A673 (cell line): ENCODE measurements around the gene CTDSP2. TPM values are rescaled to one million over a fixed set of nuclear protein-coding genes. Genes with fewer than 3 reads are reported as not detected.

Experiments
- BruUV-seq: library from RNA; stranded (reverse); fragments of 400-500 nt; replicated peaks from 2 replicates; lab custom pipeline; 2021; lab: Mats Ljungman, UMichigan
- CTCF ChIA-PET: fragments of 300-600 bp; sonication (Branson Sonifier 250); formaldehyde crosslinking; loops from one replicate; lab custom pipeline; 2022; ENCODE audit warnings: antibody characterized with exemption; lab: Charles Lee
- POLR2A ChIA-PET: fragments of 300-600 bp; sonication (Branson Sonifier 250); formaldehyde crosslinking; loops from one replicate; lab custom pipeline; 2022; ENCODE audit warnings: antibody characterized with exemption; ENCODE audit not compliant: low non-redundant PET; lab: Charles Lee
- DNase-seq: peaks from one replicate; pipeline ENCODE4 v3.0.0-alpha.2; 2015; ENCODE audit warnings: low spot score
- H3K27ac ChIP-seq: fragments of 200-600 bp; sonication (generic); 2 replicates; pipeline ENCODE4 v1.5.1; 2016; ENCODE audit warnings: mixed run types, low read depth, mild to moderate bottlenecking, mixed read lengths, antibody characterized with exemption, low read length; ENCODE audit not compliant: poor library complexity, severe bottlenecking
- H3K27me3 ChIP-seq: fragments of 200-600 bp; sonication (generic); replicated peaks from 2 replicates; pipeline ENCODE4 v1.6.1; 2017; ENCODE audit warnings: mixed run types, low read depth, mild to moderate bottlenecking, mixed read lengths, antibody characterized with exemption, low read length; ENCODE audit not compliant: insufficient read depth, poor library complexity
- H3K36me3 ChIP-seq: fragments of 200-600 bp; sonication (generic); 2 replicates; pipeline ENCODE4 v1.6.1; 2016; ENCODE audit warnings: mixed run types, mild to moderate bottlenecking, mixed read lengths, antibody characterized with exemption, low read length; ENCODE audit not compliant: insufficient read depth, poor library complexity, severe bottlenecking
- H3K4me1 ChIP-seq: fragments of 200-600 bp; sonication (generic); 2 replicates; pipeline ENCODE4 v1.6.1; 2017; ENCODE audit warnings: mixed run types, mild to moderate bottlenecking, mixed read lengths, antibody characterized with exemption, low read length; ENCODE audit not compliant: insufficient read depth, poor library complexity, severe bottlenecking
- H3K4me3 ChIP-seq: fragments of 200-600 bp; sonication (generic); 2 replicates; pipeline ENCODE4 v1.5.1; 2016; ENCODE audit warnings: low read depth, mixed run types, mild to moderate bottlenecking, mixed read lengths, low read length; ENCODE audit not compliant: poor library complexity, severe bottlenecking
- H3K9me3 ChIP-seq: fragments of 200-600 bp; sonication (generic); 2 replicates; pipeline ENCODE4 v1.6.1; 2016; ENCODE audit warnings: mixed run types, low read depth, mild to moderate bottlenecking, mixed read lengths, antibody characterized with exemption, low read length; ENCODE audit not compliant: poor library complexity, severe bottlenecking
- EZH2 ChIP-seq: fragments of 200-600 bp; sonication (generic); IDR thresholded peaks from 2 replicates; pipeline ENCODE4 v1.6.1; 2017; ENCODE audit warnings: borderline replicate concordance, low read depth, mild to moderate bottlenecking, mixed read lengths, antibody characterized with exemption, low read length; ENCODE audit not compliant: poor library complexity, severe bottlenecking
- intact Hi-C: fragments of 100-400 bp; cut with micrococcal nuclease; formaldehyde crosslinking; loops from one replicate; pipeline ENCODE4 v1.10.0; 2022; ENCODE audit not compliant: unreplicated experiment
- total RNA-seq: library from RNA; stranded (reverse); gene quantifications from 2 replicates; pipeline ENCODE4 v1.2.3, GENCODE V29; 2021
- TF ChIP-seq, protein P1 (sequence below): fragments of 300-800, 200-600 bp; sonication (generic); conservative IDR thresholded peaks from 2 replicates; pipeline ENCODE4 v1.5.1; 2017; ENCODE audit warnings: low read depth, mild to moderate bottlenecking, antibody characterized with exemption, low read length, moderate library complexity, mixed read lengths

The CTDSP2 gene
- total RNA-seq, 1 experiment from 2014 or later: 115 TPM

DNA sequence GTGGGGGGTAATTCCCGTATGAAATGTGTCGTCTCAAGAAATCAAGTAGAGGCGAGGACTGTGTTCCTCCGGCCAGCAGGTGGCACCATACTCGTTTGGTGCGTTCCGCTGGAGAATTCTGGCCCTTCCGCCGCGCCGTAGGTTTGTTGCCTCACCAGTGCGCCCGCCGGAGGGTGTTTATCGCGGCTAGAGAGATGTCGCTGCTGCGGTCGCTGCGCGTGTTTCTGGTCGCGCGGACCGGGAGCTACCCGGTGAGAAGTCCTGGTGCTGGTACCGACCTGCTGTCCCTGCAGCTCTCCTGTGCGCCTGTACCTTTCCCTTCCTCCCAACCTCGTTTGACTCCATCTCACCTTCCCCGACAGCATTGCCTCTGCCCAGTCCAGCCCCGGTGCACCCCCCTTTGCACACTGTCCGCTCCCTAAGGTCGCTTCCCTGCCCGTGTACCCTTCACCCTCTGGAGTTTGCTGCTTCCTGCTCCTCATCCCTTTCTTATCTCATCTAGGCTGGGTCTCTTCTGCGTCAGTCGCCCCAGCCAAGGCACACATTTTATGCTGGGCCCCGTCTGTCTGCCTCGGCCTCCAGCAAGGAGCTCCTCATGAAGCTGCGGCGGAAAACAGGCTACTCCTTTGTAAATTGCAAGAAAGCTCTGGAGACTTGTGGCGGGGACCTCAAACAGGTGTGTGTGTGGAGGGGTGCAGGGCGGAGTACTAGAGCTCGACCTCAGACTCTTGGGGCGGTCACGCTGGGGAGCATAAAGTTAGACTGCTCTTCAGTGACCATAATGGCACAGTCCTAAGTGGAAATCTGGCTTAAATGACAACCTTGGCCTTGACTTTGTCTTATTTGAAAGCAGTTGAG is 63.7 kb downstream of the CTDSP2 start, which contains the start of gene TSFM:
Gene TSFM, plus strand, starts transcription at position 180 of the 858 bp plus-strand sequence. Its CDS starts 15 bp downstream, at position 195.
- Histone ChIP-seq H3K9me3 (no peaks in the 10 kb centered on the region), H3K36me3 (peaks cover 35% of the 10 kb centered on the region), H3K27ac (peak within 1 kb of the TSS; percentile 79), H3K4me1 (no peaks in the 10 kb centered on the region), H3K4me3 (peak within 1 kb of the TSS; percentile 95), H3K27me3 (no peaks in the 10 kb centered on the region)
- POLR2A ChIA-PET: no interaction called here
- DNase-seq: peak; percentile 97
- BruUV-seq: no TSS peak
- TF ChIP-seq, protein P1, sequence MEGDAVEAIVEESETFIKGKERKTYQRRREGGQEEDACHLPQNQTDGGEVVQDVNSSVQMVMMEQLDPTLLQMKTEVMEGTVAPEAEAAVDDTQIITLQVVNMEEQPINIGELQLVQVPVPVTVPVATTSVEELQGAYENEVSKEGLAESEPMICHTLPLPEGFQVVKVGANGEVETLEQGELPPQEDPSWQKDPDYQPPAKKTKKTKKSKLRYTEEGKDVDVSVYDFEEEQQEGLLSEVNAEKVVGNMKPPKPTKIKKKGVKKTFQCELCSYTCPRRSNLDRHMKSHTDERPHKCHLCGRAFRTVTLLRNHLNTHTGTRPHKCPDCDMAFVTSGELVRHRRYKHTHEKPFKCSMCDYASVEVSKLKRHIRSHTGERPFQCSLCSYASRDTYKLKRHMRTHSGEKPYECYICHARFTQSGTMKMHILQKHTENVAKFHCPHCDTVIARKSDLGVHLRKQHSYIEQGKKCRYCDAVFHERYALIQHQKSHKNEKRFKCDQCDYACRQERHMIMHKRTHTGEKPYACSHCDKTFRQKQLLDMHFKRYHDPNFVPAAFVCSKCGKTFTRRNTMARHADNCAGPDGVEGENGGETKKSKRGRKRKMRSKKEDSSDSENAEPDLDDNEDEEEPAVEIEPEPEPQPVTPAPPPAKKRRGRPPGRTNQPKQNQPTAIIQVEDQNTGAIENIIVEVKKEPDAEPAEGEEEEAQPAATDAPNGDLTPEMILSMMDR: peak; percentile 94
- TF ChIP-seq EZH2: no peak
- CTCF ChIA-PET: interaction anchor here (1.0 to 1.4 kb wide), 2 partner anchors 11 to 21 kb away, joined by 3 to 4 read pairs; partner anchors contain the start of genes EEF1AKMT3 and METTL1
- intact Hi-C loops: no loop called here

DNA sequence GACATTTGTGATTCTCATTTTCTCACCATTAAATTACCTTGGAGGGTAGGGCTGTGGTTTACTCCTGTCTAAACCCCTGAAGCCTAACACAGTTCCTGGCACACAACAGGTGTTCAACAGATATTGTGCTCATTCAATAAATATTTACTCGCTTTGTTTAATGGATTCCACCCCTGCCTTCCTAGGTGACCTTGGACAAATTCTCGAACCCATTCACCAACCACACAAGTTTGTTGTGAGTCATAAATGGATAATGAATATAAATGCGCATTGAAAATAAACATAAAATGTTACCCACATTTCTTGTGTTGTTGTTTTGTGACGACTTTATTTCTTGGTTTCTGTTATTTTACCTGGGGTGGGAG is 64.3 kb downstream of the CTDSP2 start:
- no peaks in the 10 kb centered on the region for H3K27me3 ChIP-seq
- POLR2A ChIA-PET: no interaction called here
- no peak for DNase-seq
- TF ChIP-seq, protein P1: no peak
- TF ChIP-seq EZH2: no peak
- no peaks in the 10 kb centered on the region for H3K4me1 ChIP-seq
- no peaks in the 10 kb centered on the region for H3K9me3 ChIP-seq
- BruUV-seq: no TSS peak
- intact Hi-C loops: no loop called here
- H3K4me3 ChIP-seq: peak overlapping the region; percentile 95
- peaks cover 29% of the 10 kb centered on the region for H3K36me3 ChIP-seq
- CTCF ChIA-PET: interaction anchor here (1.4 kb wide), 1 partner anchor 10 kb away, joined by 3 read pairs; the partner anchor contains the start of genes EEF1AKMT3 and METTL1
- H3K27ac ChIP-seq: no peak overlapping the region

DNA sequence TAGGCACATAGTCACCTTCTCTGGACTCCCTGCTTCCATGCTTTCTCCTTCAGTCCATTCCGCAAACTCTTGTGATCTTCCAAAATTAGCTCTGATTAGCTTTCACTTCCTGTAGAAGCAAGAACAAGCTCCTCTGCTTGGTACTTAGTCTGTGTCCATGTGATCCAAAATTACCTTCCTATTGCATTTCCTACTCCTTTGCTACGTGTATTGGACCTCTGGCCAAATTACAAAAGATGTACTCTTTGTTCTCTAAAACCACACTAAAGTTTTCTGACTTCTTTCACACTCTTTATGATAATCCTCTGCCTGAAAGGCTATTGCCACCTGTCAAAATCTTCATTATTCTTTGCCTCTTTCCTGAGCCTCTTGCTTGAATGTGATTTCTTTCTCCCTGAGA is 64.7 kb downstream of the CTDSP2 start:
- BruUV-seq: no TSS peak
- Histone ChIP-seq H3K9me3 (no peaks in the 10 kb centered on the region), H3K4me1 (no peaks in the 10 kb centered on the region), H3K27ac (no peak overlapping the region), H3K27me3 (no peaks in the 10 kb centered on the region), H3K4me3 (no peak overlapping the region), H3K36me3 (peaks cover 25% of the 10 kb centered on the region)
- DNase-seq: no peak
- TF ChIP-seq, protein P1: no peak
- intact Hi-C loops: no loop called here
- POLR2A ChIA-PET: interaction anchor here (0.6 kb wide), 1 partner anchor 421 kb away, joined by 11 read pairs; no protein-coding TSS in a partner anchor
- CTCF ChIA-PET: no interaction called here
